ENCODE measurements around the gene RPH3AL.

DNA sequence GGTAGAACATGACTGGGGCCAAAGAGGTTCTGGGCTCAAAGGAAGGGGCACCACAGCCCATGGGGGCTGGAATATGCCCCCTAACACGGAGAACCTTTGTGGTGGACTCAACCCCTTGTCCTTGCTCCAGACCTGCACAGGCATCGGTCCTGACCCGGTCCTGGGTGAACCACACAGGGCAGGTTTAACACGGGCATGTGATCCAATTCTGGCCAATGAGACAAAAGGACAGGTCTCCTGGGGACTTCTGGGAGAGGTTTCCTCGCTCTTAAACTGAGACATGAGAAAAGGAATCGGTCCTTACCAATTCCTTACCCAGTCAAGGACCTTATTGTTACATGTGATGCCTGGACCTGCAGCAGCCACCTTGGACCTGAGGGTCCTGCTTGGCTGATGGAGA, 174.8 kb downstream of the RPH3AL start:
- TF ChIP-seq, protein P1, sequence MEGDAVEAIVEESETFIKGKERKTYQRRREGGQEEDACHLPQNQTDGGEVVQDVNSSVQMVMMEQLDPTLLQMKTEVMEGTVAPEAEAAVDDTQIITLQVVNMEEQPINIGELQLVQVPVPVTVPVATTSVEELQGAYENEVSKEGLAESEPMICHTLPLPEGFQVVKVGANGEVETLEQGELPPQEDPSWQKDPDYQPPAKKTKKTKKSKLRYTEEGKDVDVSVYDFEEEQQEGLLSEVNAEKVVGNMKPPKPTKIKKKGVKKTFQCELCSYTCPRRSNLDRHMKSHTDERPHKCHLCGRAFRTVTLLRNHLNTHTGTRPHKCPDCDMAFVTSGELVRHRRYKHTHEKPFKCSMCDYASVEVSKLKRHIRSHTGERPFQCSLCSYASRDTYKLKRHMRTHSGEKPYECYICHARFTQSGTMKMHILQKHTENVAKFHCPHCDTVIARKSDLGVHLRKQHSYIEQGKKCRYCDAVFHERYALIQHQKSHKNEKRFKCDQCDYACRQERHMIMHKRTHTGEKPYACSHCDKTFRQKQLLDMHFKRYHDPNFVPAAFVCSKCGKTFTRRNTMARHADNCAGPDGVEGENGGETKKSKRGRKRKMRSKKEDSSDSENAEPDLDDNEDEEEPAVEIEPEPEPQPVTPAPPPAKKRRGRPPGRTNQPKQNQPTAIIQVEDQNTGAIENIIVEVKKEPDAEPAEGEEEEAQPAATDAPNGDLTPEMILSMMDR (IDR thresholded peaks at IDR 0.05) = no peak
- TF ChIP-seq POLR2A (IDR thresholded peaks at IDR 0.05) = no peak

All from testis (tissue), 2 donors.